IMR-90 (cell line): Measurements from ENCODE around the gene TTC23. TPM values are rescaled to one million over a fixed set of nuclear protein-coding genes. Genes with fewer than 3 reads are reported as not detected.

Source experiments
- ATAC-seq: fragments of 200-7000 bp; cut with Tn5 transposase; 2 replicates; pipeline ENCODE4 v1.9.1; 2020; ENCODE audit warnings: low read depth, mild to moderate bottlenecking, moderate library complexity
- BruUV-seq: library from RNA; stranded (reverse); fragments of 400-500 nt; replicated peaks from 2 replicates; lab custom pipeline; 2021; lab: Mats Ljungman, UMichigan
- CTCF ChIA-PET: fragments of 300-600 bp; formaldehyde crosslinking; extraction: SDS; loops from one replicate; lab custom pipeline; 2021; ENCODE audit warnings: antibody characterized with exemption; lab: Yijun Ruan, JAX
- POLR2A ChIA-PET: fragments of 300-600 bp; sonication (Branson Sonifier 250); formaldehyde crosslinking; loops from one replicate; lab custom pipeline; 2022; ENCODE audit warnings: antibody characterized with exemption; ENCODE audit not compliant: unreplicated experiment; lab: Charles Lee
- DNase-seq: peaks from one replicate; pipeline ENCODE4 v3.0.0; 2013
- H2AFZ ChIP-seq: replicated peaks from 2 replicates; pipeline ENCODE3; 2013; ENCODE audit warnings: low read length, mild to moderate bottlenecking; ENCODE audit not compliant: poor library complexity
- H2AK5ac ChIP-seq: 2 replicates; pipeline ENCODE4 v1.6.1; 2013; ENCODE audit warnings: low read depth, low read length, inconsistent platforms
- H2AK9ac ChIP-seq: replicated peaks from 2 replicates; pipeline ENCODE3; 2013; ENCODE audit warnings: mild to moderate bottlenecking, low read depth, low read length, moderate library complexity; ENCODE audit not compliant: poor library complexity
- H2BK120ac ChIP-seq: 2 replicates; pipeline ENCODE4 v1.6.1; 2013; ENCODE audit warnings: low read depth, low read length, inconsistent platforms
- H2BK15ac ChIP-seq: 3 replicates; pipeline ENCODE4 v1.6.1; 2013; ENCODE audit warnings: low read depth, low read length, inconsistent platforms
- H2BK20ac ChIP-seq: 2 replicates; pipeline ENCODE4 v1.6.1; 2013; ENCODE audit warnings: low read depth, mild to moderate bottlenecking, inconsistent platforms, low read length, moderate library complexity
- H2BK5ac ChIP-seq: 2 replicates; pipeline ENCODE4 v1.6.1; 2013; ENCODE audit warnings: mild to moderate bottlenecking, low read depth, low read length, inconsistent platforms; ENCODE audit not compliant: poor library complexity, severe bottlenecking
- H3K14ac ChIP-seq: replicated peaks from 2 replicates; pipeline ENCODE4 v1.6.1; 2013; ENCODE audit warnings: low read depth, low read length, inconsistent platforms
- H3K18ac ChIP-seq: 2 replicates; pipeline ENCODE4 v1.6.1; 2013; ENCODE audit warnings: low read depth, low read length, control low read depth
- H3K23ac ChIP-seq: 2 replicates; pipeline ENCODE4 v1.6.1; 2013; ENCODE audit warnings: low read depth, low read length, inconsistent platforms
- H3K27ac ChIP-seq: 2 replicates; pipeline ENCODE4 v1.5.1; 2013; ENCODE audit warnings: mild to moderate bottlenecking, control low read depth, low read length; ENCODE audit not compliant: insufficient read depth
- H3K27me3 ChIP-seq: 2 replicates; pipeline ENCODE4 v1.6.1; 2013; ENCODE audit warnings: low read length; ENCODE audit not compliant: control insufficient read depth, insufficient read depth
- H3K36me3 ChIP-seq: 2 replicates; pipeline ENCODE4 v1.6.1; 2013; ENCODE audit warnings: low read length, mixed read lengths; ENCODE audit not compliant: control insufficient read depth, insufficient read depth
- H3K4ac ChIP-seq: 2 replicates; pipeline ENCODE4 v1.6.1; 2013; ENCODE audit warnings: low read depth, low read length, inconsistent platforms
- H3K4me1 ChIP-seq: 2 replicates; pipeline ENCODE4 v1.6.1; 2013; ENCODE audit warnings: low read length, mixed read lengths; ENCODE audit not compliant: control insufficient read depth, insufficient read depth
- H3K4me2 ChIP-seq: 2 replicates; pipeline ENCODE4 v1.6.1; 2013; ENCODE audit warnings: low read depth, mild to moderate bottlenecking, control low read depth, low read length, moderate library complexity
- H3K4me3 ChIP-seq: 2 replicates; pipeline ENCODE4 v1.5.1; 2013; ENCODE audit warnings: low read depth, mild to moderate bottlenecking, control low read depth, low read length, moderate library complexity; ENCODE audit not compliant: insufficient read depth
- H3K56ac ChIP-seq: 2 replicates; pipeline ENCODE4 v1.6.1; 2013; ENCODE audit warnings: low read length, inconsistent platforms; ENCODE audit not compliant: insufficient read depth; ENCODE audit errors: extremely low read depth
- H3K79me1 ChIP-seq, 2 experiments: 2 replicates each; pipeline ENCODE4 v1.6.1; 2013; ENCODE audit warnings: low read length in 2 of 2, inconsistent platforms in 1 of 2, low read depth in 1 of 2
- H3K9ac ChIP-seq: 2 replicates; pipeline ENCODE4 v1.6.1; 2013; ENCODE audit warnings: low read depth, low read length, control low read depth
- H3K9me1 ChIP-seq: 2 replicates; pipeline ENCODE4 v1.6.1; 2013; ENCODE audit warnings: low read length, inconsistent platforms; ENCODE audit not compliant: insufficient read depth
- H3K9me3 ChIP-seq: 2 replicates; pipeline ENCODE4 v1.6.1; 2013; ENCODE audit warnings: low read length; ENCODE audit not compliant: control insufficient read depth, insufficient read depth
- H4K20me1 ChIP-seq: 2 replicates; pipeline ENCODE4 v1.6.1; 2013; ENCODE audit warnings: low read length, inconsistent platforms; ENCODE audit not compliant: insufficient read depth
- H4K5ac ChIP-seq: 2 replicates; pipeline ENCODE4 v1.6.1; 2013; ENCODE audit warnings: mild to moderate bottlenecking, low read depth, low read length, control low read depth
- H4K8ac ChIP-seq, 2 experiments: 2 replicates each; pipeline ENCODE4 v1.6.1; 2013; ENCODE audit warnings: low read depth in 2 of 2, low read length in 2 of 2, control low read depth in 1 of 2, inconsistent platforms in 1 of 2
- H4K91ac ChIP-seq: 2 replicates; pipeline ENCODE4 v1.6.1; 2013; ENCODE audit warnings: low read depth, low read length, inconsistent platforms; ENCODE audit not compliant: insufficient read depth
- BHLHE40 ChIP-seq: fragments of 150-350 bp; IDR thresholded peaks from 2 replicates; pipeline ENCODE4 v1.6.1; 2016; ENCODE audit warnings: mild to moderate bottlenecking, low read depth, low read length
- CEBPB ChIP-seq: IDR thresholded peaks from 2 replicates; pipeline ENCODE4 v1.6.1; 2012; ENCODE audit warnings: low read depth, low read length, improper control_type of control experiment
- CHD1 ChIP-seq: IDR thresholded peaks from 2 replicates; pipeline ENCODE4 v1.6.1; 2012; ENCODE audit warnings: low read depth, low read length, improper control_type of control experiment
- CTCF ChIP-seq: conservative IDR thresholded peaks from 2 replicates; pipeline ENCODE4 v1.5.1; 2012; ENCODE audit warnings: mild to moderate bottlenecking, low read depth, low read length, improper control_type of control experiment
- ELK1 ChIP-seq: fragments of 150-350 bp; IDR thresholded peaks from 2 replicates; pipeline ENCODE4 v1.6.1; 2016; ENCODE audit warnings: low read depth, mild to moderate bottlenecking, low read length, moderate library complexity, borderline replicate concordance
- FOS ChIP-seq: fragments of 150-350 bp; IDR thresholded peaks from 2 replicates; pipeline ENCODE4 v1.6.1; 2016; ENCODE audit warnings: low read depth, low read length
- MAFK ChIP-seq: IDR thresholded peaks from 2 replicates; pipeline ENCODE4 v1.6.1; 2012; ENCODE audit warnings: low read depth, low read length, improper control_type of control experiment
- MXI1 ChIP-seq: IDR thresholded peaks from 2 replicates; pipeline ENCODE4 v1.6.1; 2012; ENCODE audit warnings: low read depth, mild to moderate bottlenecking, low read length, moderate library complexity, borderline replicate concordance
- NFE2L2 ChIP-seq: fragments of 150-350 bp; IDR thresholded peaks from 2 replicates; pipeline ENCODE4 v1.6.1; 2016; ENCODE audit warnings: low read depth, mild to moderate bottlenecking, low read length
- POLR2A ChIP-seq: IDR thresholded peaks from 2 replicates; pipeline ENCODE4 v1.6.1; 2012; ENCODE audit warnings: mild to moderate bottlenecking, low read depth, low read length
- RAD21 ChIP-seq: IDR thresholded peaks from 2 replicates; pipeline ENCODE4 v1.6.1; 2012; ENCODE audit warnings: low read length, improper control_type of control experiment
- RCOR1 ChIP-seq: IDR thresholded peaks from 2 replicates; pipeline ENCODE4 v1.6.1; 2012; ENCODE audit warnings: mild to moderate bottlenecking, low read length, improper control_type of control experiment; ENCODE audit not compliant: insufficient replicate concordance
- RFX5 ChIP-seq: IDR thresholded peaks from 2 replicates; pipeline ENCODE4 v1.8.0; 2012; ENCODE audit warnings: low read depth, mild to moderate bottlenecking, low read length, moderate library complexity
- SMC3 ChIP-seq: fragments of 150-350 bp; IDR thresholded peaks from 2 replicates; pipeline ENCODE4 v1.6.1; 2016; ENCODE audit warnings: low read depth, mild to moderate bottlenecking, antibody characterized with exemption, low read length, moderate library complexity
- whole genome bisulfite sequencing, 2 experiments: methylation state at CpG; one replicate each; pipeline versions ENCODE4 v1.1.5 to v1.1.7; 2013; ENCODE audit warnings: missing lambda C conversion rate in 2 of 2; ENCODE audit not compliant: insufficient read length in 1 of 2; ENCODE audit errors: extremely low coverage in 2 of 2; 5-methylcytosine and 5-hydroxymethylcytosine counted together
- dilution Hi-C: fragments of 300-500 bp; cut with HindIII; formaldehyde crosslinking; loops from one replicate; pipeline ENCODE4 v1.14.3; 2018; ENCODE audit warnings: low sequenced_read_pairs; ENCODE audit not compliant: unreplicated experiment
- in situ Hi-C: fragments of 300-500 bp; cut with MboI; formaldehyde crosslinking; loops from 3 replicates; pipeline ENCODE4 v1.14.3; 2019; ENCODE audit warnings: low sequenced_read_pairs, inconsistent platforms, mixed read lengths
- intact Hi-C: fragments of 100-400 bp; cut with micrococcal nuclease; formaldehyde crosslinking; loops from 2 replicates; pipeline ENCODE4 v1.10.0; 2022
- polyA plus RNA-seq, 3 experiments: library from polyadenylated mRNA; depleted of rRNA; stranded (reverse); fragments of >200 nt; gene quantifications; 2 replicates each; pipeline ENCODE4 v1.2.3, GENCODE V29; 2012; ENCODE audit warnings: low replicate concordance in 1 of 3
- total RNA-seq: library from RNA; depleted of rRNA; stranded (reverse); fragments of >200 nt; gene quantifications from 2 replicates; pipeline ENCODE4 v1.2.3, GENCODE V29; 2012

TTC23 gene
- total and polyA plus RNA-seq, 2 of the 4 experiments (the other 2 are of a cell fraction): 7.8 to 29.8 TPM

- Histone ChIP-seq H4K5ac (no peak overlapping the region), H3K9me1 (peaks cover 22% of the 10 kb centered on the region), H3K9ac (no peak overlapping the region), H2AFZ (no peak overlapping the region), H2BK20ac (peak overlapping the region; percentile 95; the same call in 1 of the 2 replicates), H4K8ac (peak overlapping the region in 1 of 2 experiments; percentile 93; a peak in 2 of 4 replicates), H2BK15ac (peak overlapping the region; percentile 92; the same call in 2 of the 3 replicates), H3K4me2 (no peak overlapping the region), H3K79me1 (peaks cover 5 to 24% of the 10 kb centered on the region in 2 experiments; a peak in 3 of 4 replicates), H2BK5ac (no peak overlapping the region), H3K4me3 (no peak overlapping the region), H4K20me1 (no peaks in the 10 kb centered on the region; the same call in 1 of the 2 replicates), H3K36me3 (peaks cover 7% of the 10 kb centered on the region), H3K14ac (peak overlapping the region; percentile 82; the same call in 1 of the 2 replicates), H2AK5ac (peak overlapping the region; percentile 92), H3K56ac (no peak overlapping the region), H3K27ac (no peak overlapping the region), H3K27me3 (no peaks in the 10 kb centered on the region), H3K4ac (peak overlapping the region; percentile 96), H4K91ac (peak overlapping the region; percentile 73), H2AK9ac (peak overlapping the region; percentile 47), H3K23ac (no peak overlapping the region), H3K9me3 (no peaks in the 10 kb centered on the region), H2BK120ac (peak overlapping the region; percentile 95), H3K4me1 (peaks cover 14% of the 10 kb centered on the region), H3K18ac (no peak overlapping the region)
- ChIA-PET POLR2A (no interaction called here), CTCF (interaction anchor here (0.9 kb wide), 1 partner anchor 11 kb away, joined by 3 read pairs; no protein-coding TSS in a partner anchor)
- TF ChIP-seq CHD1 (no peak), RCOR1 (no peak), RAD21 (no peak), NFE2L2 (no peak), SMC3 (no peak), BHLHE40 (no peak), ELK1 (no peak), MXI1 (no peak), RFX5 (no peak), FOS (no peak), POLR2A (no peak), CTCF (no peak), CEBPB (no peak), MAFK (no peak)
- no TSS peak for BruUV-seq
- no peak for ATAC-seq
- dilution Hi-C loops (no loop called here), in situ Hi-C loops (no loop called here), intact Hi-C loops (no loop called here)
- DNase-seq: no peak
- 95% methylated on average over 24 of the region's 29 CpGs; no CpG with 5 or more reads in 1 of the 2 experiments for WGBS, 2 experiments
These were observed 124.1 kb downstream of the TTC23 start for GRCh38 chr15:99125061-99125891.
